HG03039 (cell line): ENCODE data around the gene MRPL37.

Source experiments
- ATAC-seq: cut with Tn5 transposase; IDR thresholded peaks from one replicate; pipeline ENCODE4 v1.9.1; 2021; ENCODE audit warnings: mild to moderate bottlenecking, moderate library complexity; ENCODE audit not compliant: unreplicated experiment

MRPL37 gene

GRCh38 chr1:54259546-54260140, 59.7 kb downstream of the MRPL37 start:
- no peak for ATAC-seq

GRCh38 chr1:54260810-54261209, 60.8 kb downstream of the MRPL37 start:
- ATAC-seq = no peak

- no peak for ATAC-seq
Observed at GRCh38 chr1:54262244-54262643, 62.3 kb downstream of the MRPL37 start.

- no peak for ATAC-seq
Observed at GRCh38 chr1:54263601-54264226, 63.7 kb downstream of the MRPL37 start.

- ATAC-seq = no peak
Observed at GRCh38 chr1:54265126-54265525, 65.2 kb downstream of the MRPL37 start.

- no peak for ATAC-seq
Observed at GRCh38 chr1:54265659-54266058, 65.7 kb downstream of the MRPL37 start.

GRCh38 chr1:54266195-54266594, 66.2 kb downstream of the MRPL37 start:
- ATAC-seq = no peak

GRCh38 chr1:54266908-54267307, 66.9 kb downstream of the MRPL37 start:
- ATAC-seq = no peak
